ENCODE measurements around the gene INPP4B. TPM values are rescaled to one million over a fixed set of nuclear protein-coding genes. Genes with fewer than 3 reads are reported as not detected.

Gene INPP4B
- total RNA-seq, 4 donors from 2014 or later, result 29.4 to 51.5 (median 35.3) TPM

DNA sequence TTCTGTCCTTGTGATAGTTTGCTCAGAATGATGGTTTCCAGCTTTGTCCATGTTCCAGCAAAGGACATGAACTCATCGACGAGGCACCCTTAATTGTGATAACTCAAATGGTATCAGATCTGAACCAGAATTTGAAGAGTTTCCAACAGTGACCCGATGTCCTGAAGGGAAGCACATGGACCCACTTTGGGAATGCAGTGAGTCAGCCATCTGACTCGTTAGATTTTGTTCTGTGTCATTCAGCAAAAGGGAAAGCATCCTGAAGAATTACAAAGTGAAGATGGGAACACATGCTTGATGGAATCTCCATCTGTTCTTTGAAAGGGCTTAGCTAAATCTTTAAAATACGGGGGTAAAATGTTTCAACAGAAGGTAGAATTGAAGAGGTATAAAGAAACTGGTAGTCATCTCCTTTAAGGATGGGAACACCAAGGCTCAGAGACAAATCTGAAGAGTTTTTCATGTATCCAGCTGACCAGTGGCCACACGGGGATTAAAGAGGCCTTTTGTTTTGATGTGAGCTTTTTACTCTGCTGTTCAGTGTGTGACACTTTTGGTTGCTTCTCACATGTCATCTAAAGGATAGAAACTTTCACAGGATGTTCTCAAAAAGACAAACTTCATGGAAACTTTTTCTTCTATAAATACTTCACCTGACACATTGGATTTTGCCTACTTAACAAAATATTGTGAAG lies 393.8 kb downstream of the INPP4B start:
- DNase-seq, result no peak
- intact Hi-C loops (cut with DNase I; ENCODE audit: low total_unique reads), result no loop called here
- H3K27ac ChIP-seq, result no peak overlapping the region

DNA sequence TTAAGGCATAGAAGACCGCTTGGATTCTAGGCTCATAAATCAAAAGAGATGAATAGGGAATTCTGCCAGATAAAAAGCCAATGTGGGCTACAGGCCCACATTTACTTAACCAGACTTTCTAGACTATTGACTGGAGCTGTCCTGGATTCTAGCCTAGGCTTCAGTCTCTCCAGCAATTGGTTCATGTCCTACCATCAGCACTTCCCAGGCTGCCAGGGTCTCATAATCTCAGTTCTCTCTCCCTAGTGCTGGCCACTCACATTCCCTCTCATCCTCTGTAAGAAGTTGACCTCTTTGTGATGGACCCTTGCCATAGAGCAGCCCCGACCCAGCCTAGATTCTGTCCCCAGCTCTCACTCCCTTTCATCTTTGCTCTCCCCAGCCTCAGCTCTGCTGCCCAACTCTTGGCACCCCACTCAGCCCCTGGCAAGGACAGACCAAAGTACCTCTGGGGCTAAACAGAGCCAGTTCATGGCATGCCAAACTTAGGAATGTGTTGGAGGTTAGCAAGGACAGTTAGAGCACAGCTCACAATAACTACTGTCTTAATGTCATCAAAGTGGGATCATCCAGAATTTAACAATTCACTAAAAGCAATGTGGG lies 396.2 kb downstream of the INPP4B start:
- no peak for TF ChIP-seq POLR2A (IDR thresholded peaks at IDR 0.05)
- TF ChIP-seq, protein P1, sequence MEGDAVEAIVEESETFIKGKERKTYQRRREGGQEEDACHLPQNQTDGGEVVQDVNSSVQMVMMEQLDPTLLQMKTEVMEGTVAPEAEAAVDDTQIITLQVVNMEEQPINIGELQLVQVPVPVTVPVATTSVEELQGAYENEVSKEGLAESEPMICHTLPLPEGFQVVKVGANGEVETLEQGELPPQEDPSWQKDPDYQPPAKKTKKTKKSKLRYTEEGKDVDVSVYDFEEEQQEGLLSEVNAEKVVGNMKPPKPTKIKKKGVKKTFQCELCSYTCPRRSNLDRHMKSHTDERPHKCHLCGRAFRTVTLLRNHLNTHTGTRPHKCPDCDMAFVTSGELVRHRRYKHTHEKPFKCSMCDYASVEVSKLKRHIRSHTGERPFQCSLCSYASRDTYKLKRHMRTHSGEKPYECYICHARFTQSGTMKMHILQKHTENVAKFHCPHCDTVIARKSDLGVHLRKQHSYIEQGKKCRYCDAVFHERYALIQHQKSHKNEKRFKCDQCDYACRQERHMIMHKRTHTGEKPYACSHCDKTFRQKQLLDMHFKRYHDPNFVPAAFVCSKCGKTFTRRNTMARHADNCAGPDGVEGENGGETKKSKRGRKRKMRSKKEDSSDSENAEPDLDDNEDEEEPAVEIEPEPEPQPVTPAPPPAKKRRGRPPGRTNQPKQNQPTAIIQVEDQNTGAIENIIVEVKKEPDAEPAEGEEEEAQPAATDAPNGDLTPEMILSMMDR (IDR thresholded peaks at IDR 0.05), result no peak
- H3K4me1 ChIP-seq, result no peaks in the 10 kb centered on the region
- H3K4me3 ChIP-seq, result no peak overlapping the region
- no peaks in the 10 kb centered on the region for H3K36me3 ChIP-seq
- no peak for DNase-seq
- no peaks in the 10 kb centered on the region for H3K27me3 ChIP-seq
- H3K27ac ChIP-seq, result no peak overlapping the region
- H3K9me3 ChIP-seq, result no peaks in the 10 kb centered on the region
- intact Hi-C loops (cut with DNase I; ENCODE audit: low total_unique reads), result no loop called here

More for the DNA sequence above, 393.8 kb downstream of the INPP4B start:
- Histone ChIP-seq H3K9me3 (no peaks in the 10 kb centered on the region), H3K4me3 (no peak overlapping the region), H3K4me1 (no peaks in the 10 kb centered on the region), H3K36me3 (no peaks in the 10 kb centered on the region), H3K27me3 (no peaks in the 10 kb centered on the region)
- no peak for TF ChIP-seq POLR2A (IDR thresholded peaks at IDR 0.05)
- TF ChIP-seq, protein P1 (IDR thresholded peaks at IDR 0.05), result no peak

DNA sequence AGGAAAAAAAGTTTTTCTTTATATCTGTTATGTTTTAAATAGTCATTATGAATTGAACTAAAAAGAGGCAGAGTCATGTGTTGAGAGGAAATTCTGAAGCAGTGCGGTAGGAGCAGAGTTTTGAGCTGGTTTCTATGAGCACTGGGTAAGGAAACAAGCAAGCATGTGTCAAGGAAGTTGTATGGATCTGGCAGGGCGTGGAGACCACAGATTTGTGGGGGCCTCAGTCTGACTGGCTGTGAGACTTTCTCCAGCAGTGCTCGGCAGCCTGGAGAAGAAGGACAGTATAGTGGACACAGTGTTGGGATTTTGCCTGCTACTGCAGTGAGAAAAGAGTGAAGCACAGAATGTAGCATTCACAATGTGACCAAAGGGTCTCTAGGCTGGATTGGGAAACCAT lies 399.1 kb downstream of the INPP4B start:
- intact Hi-C loops (cut with DNase I; ENCODE audit: low total_unique reads), result no loop called here
- H3K4me3 ChIP-seq, result no peak overlapping the region
- no peak for DNase-seq
- H3K27me3 ChIP-seq, result no peaks in the 10 kb centered on the region
- H3K9me3 ChIP-seq, result no peaks in the 10 kb centered on the region
- no peaks in the 10 kb centered on the region for H3K36me3 ChIP-seq
- no peak for TF ChIP-seq POLR2A (IDR thresholded peaks at IDR 0.05)
- TF ChIP-seq, protein P1 (IDR thresholded peaks at IDR 0.05), result no peak
- H3K4me1 ChIP-seq, result no peaks in the 10 kb centered on the region
- no peak overlapping the region for H3K27ac ChIP-seq

DNA sequence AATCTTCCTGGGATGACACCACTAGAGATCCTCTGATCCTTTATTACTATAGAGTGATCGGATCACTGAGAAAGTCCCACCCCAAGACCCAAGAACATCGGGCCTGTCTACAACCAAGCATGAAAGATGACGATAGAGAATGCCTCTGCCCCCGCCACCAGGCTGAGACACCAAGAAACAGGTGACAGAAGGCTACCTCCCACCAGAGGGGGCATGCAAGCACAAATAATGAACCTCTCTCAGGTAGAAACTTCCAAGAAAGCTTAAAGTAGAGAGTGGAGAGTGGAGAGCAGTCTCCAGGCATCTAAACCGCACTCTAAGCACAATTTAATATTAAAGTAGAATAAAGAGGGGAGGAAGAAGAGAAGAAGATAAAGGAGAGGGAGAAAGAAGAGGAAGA lies 402.6 kb downstream of the INPP4B start:
- TF ChIP-seq, protein P1 (IDR thresholded peaks at IDR 0.05), result no peak
- TF ChIP-seq POLR2A (IDR thresholded peaks at IDR 0.05), result no peak
- Histone ChIP-seq H3K36me3 (no peaks in the 10 kb centered on the region), H3K4me3 (no peak overlapping the region), H3K27me3 (no peaks in the 10 kb centered on the region), H3K27ac (no peak overlapping the region), H3K9me3 (no peaks in the 10 kb centered on the region), H3K4me1 (no peaks in the 10 kb centered on the region)
- intact Hi-C loops (cut with DNase I; ENCODE audit: low total_unique reads), result no loop called here
- DNase-seq, result no peak

DNA sequence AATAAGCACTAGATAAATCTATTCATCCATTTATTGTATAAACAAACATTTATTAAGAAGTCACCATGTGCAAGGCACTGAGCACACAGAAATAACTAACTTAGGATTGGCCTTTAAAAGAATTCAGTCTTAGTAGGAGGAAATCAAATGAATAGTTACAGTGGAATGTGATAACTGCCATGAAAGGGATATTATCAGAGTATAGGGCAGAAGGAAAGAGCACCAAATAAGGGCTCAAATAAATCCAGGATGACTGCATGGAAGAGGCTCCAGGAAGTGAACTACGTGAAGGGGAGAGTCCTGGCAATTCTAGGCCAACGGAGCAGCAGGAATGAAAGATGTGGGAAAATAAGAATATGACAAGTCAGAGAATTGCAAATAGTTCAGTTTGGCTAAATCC lies 406.0 kb downstream of the INPP4B start:
- no peaks in the 10 kb centered on the region for H3K9me3 ChIP-seq
- DNase-seq, result no peak
- no peaks in the 10 kb centered on the region for H3K36me3 ChIP-seq
- no peak overlapping the region for H3K4me3 ChIP-seq
- no peak overlapping the region for H3K27ac ChIP-seq
- intact Hi-C loops (cut with DNase I; ENCODE audit: low total_unique reads), result no loop called here
- H3K4me1 ChIP-seq, result no peaks in the 10 kb centered on the region
- TF ChIP-seq, protein P1 (IDR thresholded peaks at IDR 0.05), result no peak
- TF ChIP-seq POLR2A (IDR thresholded peaks at IDR 0.05), result no peak
- H3K27me3 ChIP-seq, result no peaks in the 10 kb centered on the region

Data from uterus (tissue), 4 donors.